Panc1 (cell line): ENCODE measurements around the gene FGGY. TPM values are rescaled to one million over a fixed set of nuclear protein-coding genes. Genes with fewer than 3 reads are reported as not detected.
"Not testable (repeated sequence)": the region's sequence is repeated elsewhere in the genome, so short reads cannot be mapped to it uniquely, and the experiment has no call there.

Experiments used
- ATAC-seq: fragments of 200-7000 bp; cut with Tn5 transposase; 2 replicates; pipeline ENCODE4 v1.9.1; 2020; ENCODE audit warnings: mild to moderate bottlenecking, moderate library complexity
- BruUV-seq: library from RNA; stranded (reverse); fragments of 400-500 nt; replicated peaks from 2 replicates; lab custom pipeline; 2021; lab: Mats Ljungman, UMichigan
- CTCF ChIA-PET: fragments of 300-600 bp; sonication (Branson Sonifier 250); formaldehyde crosslinking; loops from one replicate; lab custom pipeline; 2022; ENCODE audit warnings: antibody characterized with exemption; lab: Charles Lee
- POLR2A ChIA-PET: fragments of 300-600 bp; sonication (Branson Sonifier 250); formaldehyde crosslinking; loops from one replicate; lab custom pipeline; 2022; ENCODE audit warnings: antibody characterized with exemption; lab: Charles Lee
- DNase-seq: peaks from one replicate; pipeline ENCODE4 v3.0.0-alpha.2; 2010; ENCODE audit warnings: low read depth, low spot score
- H3K27ac ChIP-seq: 2 replicates; pipeline ENCODE4 v1.5.1; 2011; ENCODE audit warnings: mild to moderate bottlenecking, low read length, inconsistent platforms
- H3K27me3 ChIP-seq: fragments of 200-500 bp; sonication (Bioruptor generic); 2 replicates; pipeline ENCODE4 v1.6.0; 2014; ENCODE audit warnings: low read length, inconsistent platforms; ENCODE audit not compliant: control insufficient read depth, insufficient read depth
- H3K36me3 ChIP-seq: fragments of 200-500 bp; sonication (Bioruptor generic); 2 replicates; pipeline ENCODE4 v1.5.1; 2014; ENCODE audit warnings: inconsistent platforms, mild to moderate bottlenecking, low read length, moderate library complexity; ENCODE audit not compliant: control insufficient read depth, insufficient read depth
- H3K4me1 ChIP-seq: 2 replicates; pipeline ENCODE4 v1.5.1; 2011; ENCODE audit warnings: inconsistent platforms, mild to moderate bottlenecking, low read length, moderate library complexity; ENCODE audit not compliant: control insufficient read depth, insufficient read depth
- H3K4me3 ChIP-seq, 2 experiments: 2 replicates each; pipeline ENCODE4 v1.5.1; 2011 to 2012; ENCODE audit warnings: low read depth in 2 of 2, low read length in 2 of 2, mild to moderate bottlenecking in 2 of 2, inconsistent platforms in 1 of 2, moderate library complexity in 1 of 2
- H3K9me3 ChIP-seq: fragments of 200-500 bp; sonication (Bioruptor generic); 2 replicates; pipeline ENCODE4 v1.5.1; 2014; ENCODE audit warnings: low read depth, mild to moderate bottlenecking, inconsistent platforms, low read length, moderate library complexity; ENCODE audit not compliant: control insufficient read depth, insufficient read depth
- CTCF ChIP-seq: fragments of 450-650 bp; IDR thresholded peaks from 2 replicates; pipeline ENCODE4 v1.5.1; 2017; ENCODE audit warnings: mild to moderate bottlenecking
- POLR2AphosphoS5 ChIP-seq: IDR thresholded peaks from 2 replicates; pipeline ENCODE4 v1.6.1; 2012; ENCODE audit warnings: mild to moderate bottlenecking, low read depth, low read length, moderate library complexity
- REST ChIP-seq, 2 experiments: IDR thresholded peaks; 2 replicates each; pipeline ENCODE4 v1.6.1; 2011 to 2012; ENCODE audit warnings: low read depth in 2 of 2, control low read depth in 1 of 2, low read length in 1 of 2, mild to moderate bottlenecking in 1 of 2, moderate library complexity in 1 of 2; ENCODE audit not compliant: insufficient read depth in 1 of 2
- SIN3A ChIP-seq: IDR thresholded peaks from 2 replicates; pipeline ENCODE4 v1.6.1; 2012; ENCODE audit warnings: low read depth, mild to moderate bottlenecking, low read length, moderate library complexity, borderline replicate concordance; ENCODE audit not compliant: insufficient read depth
- TCF7L2 ChIP-seq: IDR thresholded peaks from 2 replicates; pipeline ENCODE4 v1.6.1; 2011; ENCODE audit warnings: mild to moderate bottlenecking, low read depth, low read length, inconsistent platforms
- in situ Hi-C: cut with HindIII; loops from 2 replicates; pipeline ENCODE4 v1.10.0; 2016; ENCODE audit warnings: low sequenced_read_pairs, low pct_unique_long_range_greater_than_20kb
- intact Hi-C: fragments of 100-400 bp; cut with micrococcal nuclease; formaldehyde crosslinking; loops from one replicate; pipeline ENCODE4 v1.10.0; 2022; ENCODE audit not compliant: unreplicated experiment
- total RNA-seq: library from RNA; stranded (reverse); gene quantifications from one replicate; pipeline ENCODE4 v1.2.1, GENCODE V29; 2021; ENCODE audit not compliant: unreplicated experiment

FGGY gene
- total RNA-seq, 1 experiment from 2014 or later, result 15.5 TPM

DNA sequence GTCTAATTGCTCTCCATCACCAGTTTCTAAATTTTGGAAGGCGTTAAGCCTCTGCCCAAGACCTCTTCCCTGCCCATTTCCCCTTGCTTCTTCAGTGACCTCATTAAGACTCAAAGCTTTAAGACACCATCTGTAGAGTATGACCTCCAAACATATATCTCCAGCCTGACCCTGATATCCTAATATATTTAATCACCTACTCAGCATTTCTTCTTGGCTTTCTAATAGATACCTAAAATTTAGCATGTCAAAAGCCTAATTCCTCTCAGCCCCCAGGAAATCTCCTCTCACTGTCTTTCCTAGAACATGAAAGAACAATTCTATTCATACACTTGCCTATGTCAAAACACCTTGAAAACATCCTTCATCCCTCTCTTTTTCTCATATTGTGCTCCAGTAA lies 282.3 kb downstream of the FGGY start:
- Histone ChIP-seq H3K4me1 (no peaks in the 10 kb centered on the region), H3K36me3 (no peaks in the 10 kb centered on the region), H3K4me3 (no peak overlapping the region), H3K27me3 (no peaks in the 10 kb centered on the region), H3K27ac (no peak overlapping the region), H3K9me3 (0 out of 2 replicates have a peak, but pooled peaks cover 2% of the 10 kb centered on the region)
- no TSS peak for BruUV-seq
- intact Hi-C loops, result no loop called here
- DNase-seq (no peak), ATAC-seq (no peak)
- POLR2A ChIA-PET, result no interaction called here
- in situ Hi-C loops, result no loop called here
- TF ChIP-seq SIN3A (no peak), CTCF (no peak), REST (IDR thresholded peaks at IDR 0.05; ENCODE audit: insufficient read depth in 1 of 2, low read depth in 2 of 2, low read length in 1 of 2) (no peak)
- CTCF ChIA-PET, result no interaction called here

GRCh38 chr1:59580257-59580656 lies 283.4 kb downstream of the FGGY start:
- Histone ChIP-seq H3K27ac (no peak overlapping the region), H3K4me1 (no peaks in the 10 kb centered on the region), H3K36me3 (no peaks in the 10 kb centered on the region), H3K9me3 (no peaks in the 10 kb centered on the region), H3K4me3 (no peak overlapping the region), H3K27me3 (no peaks in the 10 kb centered on the region)
- ChIA-PET CTCF (no interaction called here), POLR2A (no interaction called here)
- TF ChIP-seq POLR2AphosphoS5 (no peak), SIN3A (no peak), CTCF (no peak), TCF7L2 (no peak), REST (IDR thresholded peaks at IDR 0.05; ENCODE audit: insufficient read depth in 1 of 2, low read depth in 2 of 2, low read length in 1 of 2) (no peak)
- DNase-seq, result no peak
- intact Hi-C loops (no loop called here), in situ Hi-C loops (no loop called here)
- no peak for ATAC-seq
- no TSS peak for BruUV-seq

DNA sequence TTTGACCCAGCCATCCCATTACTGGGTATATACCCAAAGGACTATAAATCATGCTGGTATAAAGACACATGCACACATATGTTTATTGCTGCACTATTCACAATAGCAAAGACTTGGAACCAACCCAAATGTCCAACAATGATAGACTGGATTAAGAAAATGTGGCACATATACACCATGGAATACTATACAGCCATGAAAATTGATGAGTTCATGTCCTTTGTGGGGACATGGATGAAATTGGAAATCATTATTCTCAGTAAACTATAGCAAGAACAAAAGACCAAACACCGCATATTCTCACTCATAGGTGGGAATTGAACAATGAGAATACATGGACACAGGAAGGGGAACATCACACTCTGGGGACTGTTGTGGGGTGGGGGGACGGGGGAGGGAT lies 295.5 kb downstream of the FGGY start:
- BruUV-seq, H3K27ac ChIP-seq, DNase-seq, POLR2A ChIA-PET, H3K4me1 ChIP-seq, ATAC-seq, CTCF ChIA-PET, intact Hi-C loops, H3K27me3 ChIP-seq, H3K36me3 ChIP-seq, H3K9me3 ChIP-seq, in situ Hi-C loops, H3K4me3 ChIP-seq: not testable (repeated sequence)
